HG03045 (cell line): ENCODE results near the gene ATP2A3.
"Not testable (repeated sequence)": the region's sequence is repeated elsewhere in the genome, so short reads cannot be mapped to it uniquely, and the experiment has no call there.

ENCODE experiments used
- ATAC-seq: cut with Tn5 transposase; IDR thresholded peaks from one replicate; pipeline ENCODE4 v1.9.1; 2021; ENCODE audit warnings: mild to moderate bottlenecking, moderate library complexity; ENCODE audit not compliant: unreplicated experiment

The ATP2A3 gene

GRCh38 chr17:3956983-3957382 lies 7.3 kb downstream of the ATP2A3 start:
- ATAC-seq = no peak

- no peak for ATAC-seq
These were observed 7.8 kb downstream of the ATP2A3 start for GRCh38 chr17:3956327-3956957.

- ATAC-seq = no peak
These were observed 8.6 kb downstream of the ATP2A3 start for GRCh38 chr17:3955673-3955988.

- no peak for ATAC-seq
These were observed 9.1 kb downstream of the ATP2A3 start for GRCh38 chr17:3954976-3955672.

- ATAC-seq = no peak
These were observed 10.2 kb downstream of the ATP2A3 start for GRCh38 chr17:3954086-3954485.

GRCh38 chr17:3953542-3953941 lies 10.7 kb downstream of the ATP2A3 start:
- ATAC-seq = no peak

- no peak for ATAC-seq
These were observed 12.1 kb downstream of the ATP2A3 start for GRCh38 chr17:3952186-3952585.

- no peak for ATAC-seq
These were observed 12.8 kb downstream of the ATP2A3 start for GRCh38 chr17:3951420-3951819.

GRCh38 chr17:3951003-3951402 lies 13.2 kb downstream of the ATP2A3 start:
- no peak for ATAC-seq

- ATAC-seq = no peak
These were observed 13.7 kb downstream of the ATP2A3 start for GRCh38 chr17:3950584-3950983.

- no peak for ATAC-seq
These were observed 14.8 kb downstream of the ATP2A3 start for GRCh38 chr17:3949418-3949817.

- not testable (repeated sequence) for ATAC-seq
These were observed 15.7 kb downstream of the ATP2A3 start for GRCh38 chr17:3948551-3948950.

- ATAC-seq = no peak
These were observed 16.9 kb downstream of the ATP2A3 start for GRCh38 chr17:3947318-3947810.

- ATAC-seq = no peak
These were observed 17.5 kb downstream of the ATP2A3 start for GRCh38 chr17:3946711-3947235.

- ATAC-seq = no peak
These were observed 19.5 kb downstream of the ATP2A3 start for GRCh38 chr17:3944485-3945388.

GRCh38 chr17:3943240-3943891 lies 20.9 kb downstream of the ATP2A3 start:
- ATAC-seq = no peak

- no peak for ATAC-seq
These were observed 23.1 kb downstream of the ATP2A3 start for GRCh38 chr17:3940965-3941698.

- ATAC-seq = no peak
These were observed 26.9 kb downstream of the ATP2A3 start for GRCh38 chr17:3937359-3937758.

GRCh38 chr17:3935825-3936355 lies 28.3 kb downstream of the ATP2A3 start:
- no peak for ATAC-seq

GRCh38 chr17:3935140-3935542 lies 29.1 kb downstream of the ATP2A3 start:
- ATAC-seq = no peak
